A549 (cell line): ENCODE measurements around the gene P2RY4.

ENCODE experiments used
- CTCF ChIP-seq: fragments of >200 bp; sonication (Bioruptor Twin); formaldehyde crosslinking; IDR thresholded peaks from 3 replicates; pipeline ENCODE4 v1.5.1; 2016
- KDM1A ChIP-seq: fragments of 200-600 bp; sonication (generic); IDR thresholded peaks from 2 replicates; pipeline ENCODE4 v1.6.1; 2016; ENCODE audit warnings: low read depth, mild to moderate bottlenecking

DNA sequence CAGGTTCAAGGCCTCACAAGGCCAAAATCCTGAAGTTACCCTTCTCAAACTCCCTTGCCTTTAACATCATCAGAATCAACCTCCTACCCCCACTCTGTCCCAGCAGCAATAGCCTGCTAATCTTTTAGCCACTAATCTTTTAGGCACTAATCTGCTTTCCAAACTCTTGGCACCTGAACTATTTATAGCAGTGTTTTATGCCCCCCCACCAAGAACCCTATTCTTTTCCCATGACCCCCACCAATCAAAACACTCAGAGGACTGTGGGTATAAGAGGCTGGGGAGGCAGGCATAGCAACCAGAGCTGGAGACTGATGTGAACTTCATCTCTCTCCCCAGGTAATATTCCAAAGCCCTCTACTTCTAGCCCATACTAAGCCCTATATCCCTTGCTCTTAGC, 8.0 kb upstream of the P2RY4 start, which contains the start of gene ARR3:
- TF ChIP-seq CTCF (no peak), KDM1A (no peak)
